ENCODE results near the gene RAC3.
A peak's percentile ranks its signal among the peaks of the same experiment; 100 is the strongest.

Gene RAC3

GRCh38 chr17:82031303-82031884 lies at the start of gene RAC3:
TSS of gene RAC3 (plus strand) at chr17:82031678. CDS start at chr17:82031762, 84 bp downstream.
- no peak for DNase-seq (ENCODE audit: low read depth, low spot score)

DNA sequence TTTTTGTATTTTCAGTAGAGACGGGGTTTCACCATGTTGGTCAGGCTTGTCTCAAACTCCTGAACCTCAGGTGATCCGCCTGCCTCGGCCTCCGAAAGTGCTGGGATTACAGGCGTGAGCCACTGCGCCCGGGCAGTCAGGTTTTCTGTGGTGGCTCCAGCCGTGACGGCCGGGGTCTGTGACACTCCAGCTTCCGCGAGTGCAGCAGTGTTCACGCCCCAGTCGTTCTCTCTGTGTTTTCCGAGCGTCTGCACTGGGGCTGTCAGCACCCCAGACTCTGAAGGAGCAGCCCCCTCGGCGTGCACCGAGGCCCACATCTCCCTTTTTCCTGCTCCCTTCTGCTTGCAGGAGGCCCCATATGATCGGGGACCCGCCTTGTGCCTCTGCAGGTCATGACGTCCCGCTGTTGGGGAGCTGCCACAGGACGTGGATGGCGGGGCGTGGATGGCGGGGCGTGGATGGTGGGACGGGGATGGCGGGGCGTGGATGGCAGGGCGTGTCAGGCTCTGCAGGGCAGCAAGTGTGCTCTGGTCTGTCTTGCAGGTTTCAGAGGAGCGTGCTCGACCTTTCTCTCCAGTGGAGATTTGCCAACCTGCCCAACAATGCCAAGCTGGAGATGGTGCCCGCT lies 48.4 kb upstream of the RAC3 start:
- no peak for DNase-seq (ENCODE audit: low read depth, low spot score)

DNA sequence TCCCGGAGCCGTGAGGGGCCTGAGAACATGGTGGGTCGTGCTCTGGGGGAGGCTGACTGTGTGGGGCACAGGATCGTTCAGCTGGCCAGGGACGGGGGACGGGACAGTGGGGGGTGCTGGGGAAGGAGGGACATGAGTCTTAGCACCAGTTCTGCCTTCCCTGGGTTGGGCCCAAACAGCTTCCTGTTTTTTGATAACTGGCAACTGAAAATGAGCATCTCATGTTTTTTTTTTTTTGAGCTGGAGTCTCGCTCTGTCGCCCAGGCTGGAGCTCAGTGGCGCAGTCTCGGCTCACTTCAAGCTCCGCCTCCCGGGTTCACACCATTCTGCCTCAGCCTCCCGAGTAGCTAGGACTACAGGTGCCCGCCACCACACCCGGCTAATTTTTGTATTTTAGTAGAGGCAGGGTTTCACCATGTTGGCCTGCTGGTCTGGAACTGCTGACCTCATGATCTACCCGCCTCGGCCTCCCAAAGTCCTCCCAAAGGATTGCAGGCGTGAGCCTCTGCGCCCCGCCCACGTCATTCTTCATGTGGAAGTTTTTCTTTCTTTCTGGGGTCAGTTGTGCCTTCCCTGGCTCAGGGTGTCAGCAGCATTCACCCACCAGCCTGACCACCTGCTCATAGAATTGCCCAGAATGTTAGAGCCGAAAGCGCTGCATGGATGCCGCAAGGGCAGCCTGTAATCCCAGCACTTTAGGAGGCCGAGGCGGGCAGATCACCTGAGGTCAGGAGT lies 47.7 kb upstream of the RAC3 start:
- DNase-seq (ENCODE audit: low read depth, low spot score), result no peak

DNA sequence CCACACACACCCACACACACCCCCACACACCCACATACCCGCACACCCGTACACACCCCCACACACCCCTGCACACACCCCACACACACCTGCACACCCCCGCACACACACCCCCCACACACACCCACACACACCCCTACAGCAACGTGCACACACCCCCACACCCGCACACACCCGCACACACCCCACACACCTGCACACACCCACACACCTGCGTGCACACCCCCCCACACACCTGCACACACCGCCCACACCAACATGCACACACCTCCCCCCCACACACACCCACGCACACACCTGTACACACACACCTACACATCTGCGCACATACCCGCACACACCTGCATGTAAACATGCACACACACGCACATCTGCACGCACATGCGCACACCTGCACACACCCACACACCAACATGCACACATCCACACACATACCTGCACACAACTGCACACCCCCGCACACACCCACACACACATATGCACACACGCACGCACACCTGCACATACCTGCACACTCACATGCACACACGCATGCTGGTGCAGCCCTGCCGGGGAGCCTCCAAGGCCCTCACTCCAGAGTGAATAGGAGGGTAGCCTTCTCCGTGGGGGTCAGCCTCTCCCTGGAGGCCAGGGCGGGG lies 46.6 kb upstream of the RAC3 start:
- no peak for DNase-seq (ENCODE audit: low read depth, low spot score)

GRCh38 chr17:81986606-81987005 lies 44.9 kb upstream of the RAC3 start:
- DNase-seq (ENCODE audit: low read depth, low spot score), result no peak

DNA sequence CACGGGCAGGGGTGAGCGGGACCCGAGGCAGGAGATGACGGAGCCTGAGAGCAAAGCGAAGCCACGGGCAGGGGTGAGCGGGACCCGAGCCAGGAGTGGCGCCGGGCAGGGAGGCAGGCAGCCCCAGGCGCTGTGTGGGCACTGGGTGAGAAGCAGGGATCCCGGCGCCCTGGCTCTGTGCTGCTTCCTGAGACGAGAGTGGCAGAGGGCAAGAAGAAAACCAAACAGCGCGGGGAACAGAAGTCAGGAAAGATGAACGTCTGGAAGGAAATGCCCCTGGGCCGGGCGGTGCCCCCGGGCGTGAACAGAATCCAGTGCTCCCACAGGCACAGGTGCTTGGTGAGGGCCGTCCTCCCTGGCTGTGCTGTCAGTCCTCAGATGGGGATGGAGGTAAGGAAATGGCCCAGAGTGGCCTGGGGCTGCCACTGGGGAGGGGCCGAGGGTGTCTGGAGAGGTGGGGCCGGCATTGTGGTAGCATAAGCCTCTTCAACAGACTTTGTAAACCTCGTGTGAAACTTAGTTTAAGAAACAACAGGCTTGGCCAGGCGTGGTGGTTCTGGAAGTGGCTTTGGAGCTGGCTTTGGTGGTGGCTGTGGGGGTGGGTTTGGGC lies 44.2 kb upstream of the RAC3 start:
- no peak for DNase-seq (ENCODE audit: low read depth, low spot score)

GRCh38 chr17:81990836-81991683 lies 40.4 kb upstream of the RAC3 start:
- no peak for DNase-seq (ENCODE audit: low read depth, low spot score)

DNA sequence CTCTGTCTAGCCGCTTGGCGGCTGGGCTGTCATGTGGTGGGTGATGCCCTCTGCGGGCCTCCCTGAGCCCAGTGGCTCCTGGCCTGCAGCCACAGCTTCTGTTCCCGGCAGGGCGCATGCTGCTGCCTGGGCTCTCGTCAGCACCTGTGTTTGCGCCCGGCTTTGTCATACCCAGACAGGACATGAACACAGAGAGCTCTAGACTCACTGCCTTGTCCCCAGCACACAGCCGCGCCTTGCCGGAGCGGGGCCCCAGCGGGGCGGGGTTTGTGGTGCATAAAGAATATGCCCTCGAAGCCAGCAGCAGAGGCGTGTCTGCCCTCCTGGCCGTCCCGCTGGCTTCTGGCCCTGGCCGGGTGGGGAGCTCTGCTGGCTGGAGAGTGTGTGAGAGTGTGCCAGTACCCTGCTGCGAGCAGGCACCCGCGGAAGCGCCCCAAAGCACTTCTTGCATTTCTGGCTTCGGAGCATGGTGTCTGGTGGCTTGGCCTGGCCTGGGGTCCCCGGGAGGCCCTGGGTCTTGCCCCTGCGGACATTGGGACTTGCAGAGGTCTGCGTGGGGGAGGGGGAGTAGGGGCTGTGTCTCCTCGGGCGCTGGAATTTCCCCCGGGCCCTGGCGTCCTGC lies 39.7 kb upstream of the RAC3 start:
- no peak for DNase-seq (ENCODE audit: low read depth, low spot score)

GRCh38 chr17:81992306-81993102 lies 39.0 kb upstream of the RAC3 start:
- no peak for DNase-seq (ENCODE audit: low read depth, low spot score)

GRCh38 chr17:81993729-81994592 lies 37.5 kb upstream of the RAC3 start:
- DNase-seq (ENCODE audit: low read depth, low spot score), result no peak

GRCh38 chr17:81994593-81995462 lies 36.6 kb upstream of the RAC3 start:
- DNase-seq (ENCODE audit: low read depth, low spot score), result peak; percentile 28

- DNase-seq (ENCODE audit: low read depth, low spot score), result no peak
Observed at GRCh38 chr17:81995463-81996231, 35.8 kb upstream of the RAC3 start.

DNA sequence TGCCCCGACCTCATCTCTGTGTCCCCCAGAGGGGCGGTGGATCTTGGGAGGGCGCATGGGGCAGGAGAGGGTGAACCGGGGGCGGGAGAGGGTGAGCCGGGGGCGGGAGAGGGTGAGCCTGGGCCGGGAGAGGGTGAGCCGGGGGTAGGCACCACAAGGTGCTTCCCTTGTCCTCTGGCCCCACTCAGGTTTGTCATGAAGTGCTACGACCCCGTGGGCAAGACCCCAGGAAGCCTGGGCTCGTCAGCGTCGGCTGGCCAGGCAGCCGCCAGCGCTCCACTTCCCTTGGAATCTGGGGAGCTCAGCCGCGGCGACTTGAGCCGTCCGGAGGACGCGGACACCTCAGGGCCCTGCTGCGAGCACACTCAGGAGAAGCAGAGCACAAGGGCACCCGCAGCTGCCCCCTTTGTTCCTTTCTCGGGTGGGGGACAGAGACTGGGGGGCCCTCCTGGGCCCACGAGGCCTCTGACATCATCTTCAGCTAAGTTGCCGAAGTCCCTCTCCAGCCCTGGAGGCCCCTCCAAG lies 35.2 kb upstream of the RAC3 start:
- no peak for DNase-seq (ENCODE audit: low read depth, low spot score)

DNA sequence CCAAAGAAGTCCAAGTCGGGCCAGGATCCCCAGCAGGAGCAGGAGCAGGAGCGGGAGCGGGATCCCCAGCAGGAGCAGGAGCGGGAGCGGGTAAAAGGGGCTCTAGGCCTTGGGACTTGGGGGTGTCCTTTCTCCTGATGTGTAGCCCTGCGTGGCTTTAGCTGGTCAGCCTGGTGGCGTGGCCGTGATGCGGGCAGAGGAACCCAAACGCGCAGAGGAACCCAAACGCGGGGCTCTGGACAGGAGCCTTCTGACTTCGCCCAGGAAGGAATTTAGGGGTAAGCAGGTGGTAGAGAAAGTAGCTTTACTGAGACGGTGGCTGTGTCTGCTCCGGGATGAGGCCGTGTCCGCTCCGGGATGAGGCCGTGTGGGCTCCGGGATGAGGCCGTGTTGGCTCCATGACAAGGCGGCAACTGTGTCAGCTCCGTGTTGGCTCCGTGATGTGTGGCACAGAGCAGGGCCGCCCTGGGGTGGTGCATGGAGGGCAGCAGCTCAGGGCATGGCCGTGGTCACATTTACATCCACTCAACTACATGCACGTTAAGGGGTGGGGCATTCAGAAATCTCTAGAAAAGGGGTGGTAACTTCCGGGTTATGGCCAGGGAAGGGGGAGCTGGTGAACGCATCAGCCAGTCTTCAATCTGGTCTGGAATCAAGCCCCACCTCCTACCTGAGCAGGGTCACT lies 34.6 kb upstream of the RAC3 start:
- DNase-seq (ENCODE audit: low read depth, low spot score), result no peak

DNA sequence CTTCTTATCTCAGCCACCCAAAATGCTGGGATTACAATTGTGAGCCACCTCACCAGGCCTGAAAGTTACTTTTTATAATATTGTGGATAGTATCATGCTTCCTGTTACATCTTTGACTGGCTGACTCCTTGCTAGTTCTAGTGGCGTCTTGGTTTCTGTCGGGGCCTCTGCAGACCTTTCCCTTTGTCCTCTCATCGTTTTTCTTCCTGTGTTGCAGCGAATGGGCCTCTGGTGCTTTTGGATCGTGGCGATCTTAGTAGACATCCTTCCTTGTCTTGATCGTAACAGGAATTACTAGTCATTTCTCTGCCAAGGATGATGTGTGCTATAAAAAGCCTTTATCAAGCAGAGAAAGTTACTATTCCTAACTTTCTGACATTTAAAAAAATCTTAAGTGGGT lies 33.3 kb upstream of the RAC3 start:
- DNase-seq (ENCODE audit: low read depth, low spot score), result no peak

GRCh38 chr17:81998691-81999438 lies 32.6 kb upstream of the RAC3 start:
- no peak for DNase-seq (ENCODE audit: low read depth, low spot score)
